Activated CD8-positive, alpha-beta memory T cell treated with anti-CD3 and anti-CD28 coated beads, Interleukin-2, amount 50 U/mL, for 24 hours (primary cell): ENCODE results near the gene SPEF1.

Experiments used
- DNase-seq: peaks from one replicate; pipeline ENCODE4 v3.0.0-alpha.2; 2020; ENCODE audit errors: extremely low read depth

SPEF1 gene

DNA sequence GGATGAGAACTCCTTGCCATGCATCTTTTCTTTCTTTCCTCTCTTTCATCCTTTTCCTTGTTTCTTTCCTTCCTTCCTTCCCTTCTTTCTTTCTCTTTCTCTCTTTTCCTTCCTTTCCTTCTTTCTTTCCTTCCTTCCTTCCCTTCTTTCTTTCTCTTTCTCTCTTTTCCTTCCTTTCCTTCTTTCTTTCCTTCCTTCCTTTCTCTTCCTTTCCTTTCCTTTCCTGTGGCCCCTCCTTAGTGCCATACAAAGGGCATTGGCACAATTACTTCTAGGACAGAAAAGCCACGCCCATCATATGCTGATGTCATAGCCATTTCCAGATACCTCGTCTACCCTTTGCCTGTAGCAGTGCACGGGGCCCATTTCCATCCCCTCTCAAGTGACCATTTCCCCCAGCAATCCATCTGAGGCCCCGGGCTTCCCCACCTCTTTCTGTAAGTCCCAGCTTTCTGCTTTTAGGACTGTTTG is 7.5 kb upstream of the SPEF1 start:
- no peak for DNase-seq

DNA sequence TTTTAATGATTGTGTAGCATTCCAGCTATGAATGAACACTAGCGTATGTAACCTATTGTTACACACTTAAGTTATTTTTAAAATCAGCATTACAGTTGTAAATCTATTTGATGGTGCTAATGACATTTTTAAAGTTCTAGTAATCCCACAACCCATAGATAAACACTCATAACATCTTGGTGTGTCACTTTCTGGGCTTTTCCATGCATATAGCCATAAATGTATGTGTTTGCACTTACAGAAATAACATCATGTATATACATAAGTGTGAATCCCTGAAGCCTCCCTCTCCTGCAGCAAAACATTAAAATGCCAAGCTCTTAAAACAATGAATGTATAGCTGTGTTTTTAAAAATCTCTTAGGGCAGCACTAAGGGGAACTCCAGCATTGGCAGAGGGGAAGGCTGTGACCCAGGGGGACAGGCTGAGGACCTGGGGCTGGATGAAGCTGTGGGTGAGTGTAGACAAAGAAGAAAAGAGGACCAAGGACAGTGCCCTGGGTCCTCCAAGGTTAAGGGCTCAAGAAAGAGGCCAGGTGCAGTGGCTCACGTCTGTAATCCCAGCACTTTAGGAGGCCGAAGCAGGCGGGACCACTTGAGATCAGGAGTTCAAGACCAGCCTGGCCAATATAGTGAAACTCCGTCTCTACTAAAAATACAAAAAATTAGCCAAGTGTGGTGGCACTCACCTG is 6.2 kb upstream of the SPEF1 start:
- DNase-seq = no peak

GRCh38 chr20:3786665-3787323 is 5.5 kb upstream of the SPEF1 start, which contains the start of gene CENPB:
CENPB (minus strand) TSS chr20:3786740; CDS start chr20:3786483, 257 bp downstream.
- DNase-seq = peak; percentile 65

GRCh38 chr20:3786126-3786484 is 4.9 kb upstream of the SPEF1 start:
- no peak for DNase-seq

GRCh38 chr20:3785240-3786125 is 4.2 kb upstream of the SPEF1 start:
- DNase-seq = no peak

DNA sequence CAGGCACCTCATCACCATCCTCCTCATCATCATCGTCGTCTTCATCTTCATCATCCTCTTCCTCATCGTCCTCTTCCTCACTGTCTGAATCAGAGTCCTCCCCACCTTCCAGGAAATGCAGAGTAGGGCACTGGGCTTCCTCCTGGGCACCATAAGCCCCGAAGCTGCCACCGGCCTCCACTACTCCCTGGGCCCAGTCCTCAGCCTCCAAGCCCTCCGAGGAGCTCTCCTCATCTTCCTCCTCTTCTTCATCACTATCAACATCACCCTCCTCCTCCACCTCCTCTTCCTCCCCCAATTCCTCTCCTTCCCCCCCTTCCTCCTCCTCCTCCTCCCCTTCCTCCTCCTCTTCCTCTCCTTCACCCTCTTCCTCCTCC is 3.6 kb upstream of the SPEF1 start:
- DNase-seq = no peak

- no peak for DNase-seq
These were observed 3.1 kb upstream of the SPEF1 start for GRCh38 chr20:3784216-3784853.

DNA sequence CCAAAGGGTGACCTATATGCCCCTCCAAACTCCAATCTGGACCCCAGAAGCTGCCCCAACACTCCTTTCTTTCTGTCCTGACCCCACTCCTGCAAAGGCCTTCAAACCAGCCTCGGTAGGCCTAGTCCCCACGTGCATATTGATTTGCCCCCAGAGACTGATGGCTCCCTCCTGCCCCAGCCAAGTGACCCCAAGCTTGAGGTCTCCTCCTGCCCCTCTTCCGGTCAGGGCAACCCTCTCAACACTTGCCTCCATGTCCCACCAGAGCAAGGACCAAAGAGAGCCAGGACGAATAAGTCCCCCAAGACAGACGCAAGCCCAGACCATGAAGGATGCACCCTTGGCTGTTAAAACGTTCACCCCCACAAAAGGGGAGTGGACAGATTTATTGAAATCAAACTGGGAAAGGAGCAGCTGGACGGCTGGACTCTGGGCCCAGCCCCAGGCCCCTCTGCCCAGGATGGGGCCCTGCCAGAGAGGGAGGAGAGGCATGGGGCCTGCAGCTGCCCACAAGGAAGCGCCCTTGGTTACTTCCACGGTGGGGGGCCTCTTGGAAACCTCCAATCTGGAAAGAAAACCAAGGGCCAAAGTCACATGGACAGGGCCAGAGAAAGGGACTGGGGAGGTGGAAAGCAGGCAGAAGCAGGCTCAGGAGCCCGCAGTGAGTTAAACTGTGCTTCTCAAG is 2.4 kb upstream of the SPEF1 start:
- DNase-seq = no peak

DNA sequence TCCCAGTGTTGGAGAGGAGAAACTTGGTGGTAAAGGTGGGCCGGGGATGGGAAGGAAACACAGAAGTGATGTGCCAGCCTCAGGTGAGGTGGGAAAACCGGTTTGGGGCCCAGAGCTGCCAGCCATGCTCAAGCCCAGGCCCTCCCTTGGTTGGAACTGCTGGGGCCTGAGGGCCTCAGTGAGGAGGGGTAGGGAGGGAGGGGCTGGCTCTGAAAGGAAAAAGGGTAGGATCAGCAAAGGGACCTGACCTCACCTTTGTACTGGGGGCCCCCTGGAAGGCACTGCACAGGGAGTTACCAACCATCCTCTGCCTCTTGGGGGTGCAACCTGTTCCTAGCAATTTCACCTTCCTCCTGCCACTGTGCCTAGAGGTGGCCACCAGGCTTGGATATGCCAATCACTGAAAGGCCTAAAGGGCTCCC is 1.8 kb upstream of the SPEF1 start:
- DNase-seq = no peak

GRCh38 chr20:3782597-3782996 is 1.3 kb upstream of the SPEF1 start:
- DNase-seq = no peak

DNA sequence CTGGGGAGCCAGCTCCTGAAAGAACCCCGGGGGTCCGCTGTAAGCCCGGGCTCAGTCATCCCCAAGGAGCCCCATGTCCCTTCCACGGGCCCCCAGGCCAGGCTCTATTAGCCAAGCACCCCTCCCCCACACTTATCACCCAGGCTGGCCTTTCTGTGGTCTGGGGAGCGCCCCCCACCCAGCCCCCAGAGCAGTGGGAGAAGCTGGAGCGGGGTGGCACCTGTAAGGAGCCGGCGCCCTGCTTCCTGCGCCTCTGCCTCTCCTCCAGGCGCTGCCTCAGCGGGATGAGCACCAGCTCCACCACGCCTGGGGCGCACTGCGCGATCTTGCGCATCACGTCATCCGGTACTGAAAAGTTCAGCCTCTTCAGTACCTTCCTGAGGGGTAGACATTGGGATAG is 2.3 kb downstream of the SPEF1 start:
- no peak for DNase-seq

DNA sequence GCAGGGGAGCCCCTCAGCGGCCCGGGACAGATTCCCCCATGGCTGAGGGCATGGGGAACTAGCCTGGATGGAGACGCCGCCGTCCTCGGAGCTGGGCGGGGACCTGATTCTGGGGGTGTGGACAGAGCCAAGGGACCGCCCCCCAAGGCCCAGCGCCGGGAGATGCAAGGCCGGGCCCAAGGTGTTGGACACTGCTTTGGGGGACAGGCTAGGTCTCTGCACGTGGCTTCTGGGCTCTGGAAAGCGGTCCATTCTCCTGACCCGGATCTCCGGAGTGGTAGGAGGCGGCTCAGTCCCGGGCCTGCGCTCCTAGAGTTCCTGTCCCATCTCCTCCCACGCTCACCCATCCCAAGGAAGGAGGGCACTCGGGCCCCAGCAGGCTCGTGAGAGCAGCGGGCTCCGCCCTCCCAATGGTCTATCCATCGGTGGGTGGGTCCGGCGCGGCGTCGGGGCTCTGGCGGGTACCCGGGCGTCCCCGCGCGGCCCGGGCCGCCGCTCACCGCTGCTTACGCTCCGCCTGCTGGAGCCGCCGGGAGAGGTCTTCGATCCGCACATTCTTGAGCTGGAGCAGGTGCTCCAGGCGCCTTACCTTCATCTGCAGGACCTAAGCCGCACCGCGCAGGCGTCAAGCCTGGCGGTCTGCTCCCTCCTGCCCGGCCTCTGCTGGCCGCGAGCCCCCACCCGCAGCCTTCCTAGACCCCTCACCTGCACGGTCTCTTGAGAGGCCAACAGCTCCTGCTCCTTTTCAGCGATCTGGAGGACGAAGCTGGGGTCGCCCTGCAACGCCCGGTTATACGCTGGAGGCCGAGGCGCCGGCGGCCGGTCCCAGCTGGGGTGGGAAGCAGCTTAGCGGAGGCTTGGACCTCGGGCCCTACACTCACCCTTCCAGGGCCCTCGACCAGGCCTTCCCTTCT is 3.3 kb downstream of the SPEF1 start:
- no peak for DNase-seq

- no peak for DNase-seq
These were observed 3.9 kb downstream of the SPEF1 start for GRCh38 chr20:3777381-3777715.

DNA sequence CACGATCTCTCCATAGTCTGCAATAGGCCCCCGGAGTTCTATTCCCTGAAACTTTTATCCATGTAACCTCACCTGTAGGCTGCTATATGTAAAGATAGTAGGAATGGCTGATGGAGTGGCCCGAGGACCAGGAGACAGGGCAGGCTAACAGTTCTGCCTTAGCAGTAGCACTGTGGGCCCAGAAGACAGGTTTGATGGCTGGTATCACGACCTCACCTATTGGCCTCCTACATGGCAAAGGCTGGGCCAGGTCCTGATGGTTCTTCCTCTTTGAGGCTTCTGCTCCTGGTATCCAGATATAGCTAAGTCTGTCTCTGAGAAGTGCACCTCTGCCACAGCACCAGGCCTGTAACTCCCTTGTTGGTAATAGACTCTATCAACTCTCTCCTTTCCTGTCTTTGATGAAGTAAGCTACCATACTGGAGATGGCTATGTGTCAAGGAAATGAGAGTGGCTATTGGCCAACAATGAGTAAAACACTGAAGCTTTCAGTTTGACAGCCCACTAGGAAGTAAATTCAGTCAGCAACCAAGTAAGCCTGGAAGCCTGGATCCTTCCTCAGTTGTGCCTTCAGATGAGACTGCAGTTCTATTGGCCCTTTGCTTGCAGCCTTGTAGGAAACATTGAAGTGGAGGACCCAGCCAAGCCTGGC is 5.7 kb downstream of the SPEF1 start:
- no peak for DNase-seq

DNA sequence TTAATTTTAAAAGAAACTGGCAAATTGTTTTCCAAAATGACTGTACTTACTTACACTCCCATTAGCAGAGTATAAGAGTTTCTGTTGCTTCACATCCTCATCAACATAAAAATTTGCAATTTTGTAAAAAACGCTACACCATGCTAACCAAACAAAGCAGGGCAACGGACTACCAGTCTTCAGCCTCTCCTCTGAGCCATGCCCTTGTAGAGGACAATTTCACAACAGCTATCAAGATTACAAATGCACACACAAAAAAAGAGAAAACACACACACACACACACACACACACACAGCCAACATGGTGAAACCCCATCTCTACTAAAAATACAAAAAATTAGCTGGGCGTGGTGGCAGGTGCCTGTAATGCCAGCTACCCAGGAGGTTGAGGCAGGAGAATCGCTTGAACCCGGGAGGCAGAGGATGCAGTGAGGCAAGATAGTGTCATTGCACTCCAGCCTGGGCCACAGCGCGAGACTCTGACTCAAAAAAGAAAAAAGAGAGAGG is 9.6 kb downstream of the SPEF1 start:
- DNase-seq = no peak

- peak; percentile 55 for DNase-seq
These were observed 12.7 kb downstream of the SPEF1 start for GRCh38 chr20:3768342-3769130.

DNA sequence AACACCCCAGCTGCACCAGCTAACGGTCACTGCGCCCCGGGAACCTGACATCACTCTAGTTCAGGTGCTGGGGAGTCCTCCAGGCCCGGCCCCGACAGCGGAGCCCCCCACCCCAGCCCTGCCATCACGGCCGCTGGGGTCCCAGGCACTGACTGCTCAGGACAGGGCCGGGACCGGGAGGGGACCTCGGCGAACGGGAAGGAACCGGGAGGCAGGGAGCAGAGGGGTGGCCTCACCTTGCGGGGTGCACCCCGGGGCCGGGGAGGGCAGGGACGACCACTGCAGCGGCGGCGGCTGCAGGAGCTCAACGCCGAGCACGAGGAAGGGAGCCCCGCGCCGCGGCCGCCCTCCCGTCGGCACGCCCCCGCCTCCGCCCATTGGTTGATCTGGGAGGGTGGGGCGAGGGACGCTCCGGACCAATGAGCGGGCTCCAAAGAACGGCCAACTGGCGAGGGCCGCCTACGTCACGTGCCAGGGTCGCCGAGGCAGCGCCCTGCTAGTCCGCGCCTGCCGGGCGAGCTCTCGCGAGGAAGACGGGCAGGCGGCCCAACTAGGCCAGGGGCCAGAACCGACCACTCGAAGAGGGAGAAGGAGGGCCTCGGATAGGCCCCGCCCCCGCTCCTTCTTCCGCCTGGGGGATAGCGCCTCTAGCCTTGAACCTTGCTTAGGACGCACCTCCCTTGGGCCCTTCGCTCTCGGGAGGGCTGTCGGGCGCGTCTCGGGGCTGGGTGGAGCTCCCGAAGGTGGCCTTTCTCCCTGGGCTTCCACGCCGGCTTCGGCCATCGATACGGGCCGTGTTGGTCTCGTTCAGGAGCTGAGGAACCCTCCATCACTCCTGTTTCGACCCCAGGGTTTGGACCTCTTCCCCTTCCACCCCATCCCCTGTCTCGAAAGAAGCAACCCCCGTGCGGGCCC is 13.6 kb downstream of the SPEF1 start, which contains the start of gene ADISSP:
Gene ADISSP (minus strand): TSS at position 327 of the 915 bp plus-strand sequence. CDS start 7,653 bp downstream, outside the sequence.
- DNase-seq = peak; percentile 91

GRCh38 chr20:3767110-3767426 is 14.2 kb downstream of the SPEF1 start:
- DNase-seq = no peak
